ENCODE data around the gene RIBC2. TPM values are rescaled to one million over a fixed set of nuclear protein-coding genes. Genes with fewer than 3 reads are reported as not detected.

RIBC2 gene
- total and polyA plus RNA-seq, 2 of the 13 experiments (the other 11 are each of a cell fraction or from before 2014, with no cell fraction given) = 0.55 TPM; not detected in 1

DNA sequence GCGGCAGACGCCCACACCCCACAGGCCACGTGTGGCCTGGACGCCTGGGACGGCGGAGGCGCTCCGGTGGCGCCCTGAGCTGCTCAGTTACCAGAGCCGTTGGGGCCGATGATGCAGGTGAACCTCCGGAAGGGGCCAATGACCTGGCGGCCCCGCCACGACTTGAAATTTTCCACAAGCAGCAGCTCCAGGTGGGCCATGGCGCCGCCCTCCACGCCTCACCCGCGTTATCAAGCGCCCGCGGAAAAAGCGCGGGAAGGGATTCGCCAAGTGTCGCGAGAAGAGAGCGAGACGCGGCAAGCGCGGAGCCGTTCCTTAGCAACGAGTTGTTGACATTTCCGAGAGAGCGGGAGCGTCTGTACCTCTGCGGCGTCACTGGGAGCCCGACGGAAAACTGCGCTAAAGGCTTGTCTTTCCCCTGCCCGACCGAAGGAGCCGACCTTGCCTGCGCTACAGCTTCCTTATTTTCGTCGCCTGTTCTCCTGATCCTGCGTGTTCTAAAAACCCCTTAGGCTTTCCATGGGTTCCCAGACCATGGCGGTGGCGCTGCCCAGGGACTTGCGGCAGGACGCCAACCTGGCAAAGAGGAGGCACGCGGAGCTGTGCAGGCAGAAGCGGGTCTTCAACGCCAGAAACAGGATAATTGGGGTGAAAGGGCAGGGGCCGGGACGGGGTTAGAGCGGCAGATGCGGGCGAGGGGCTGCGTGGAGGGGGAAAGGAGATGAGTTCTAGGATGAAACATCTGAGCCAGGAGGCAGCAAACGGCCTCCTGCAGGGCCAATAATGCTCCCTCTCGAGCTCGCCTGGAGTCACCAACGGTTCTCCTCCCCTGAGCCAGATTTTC lies at the start of gene RIBC2, which contains the start of gene SMC1B (continued):
- TF ChIP-seq KLF13 (CRISPR knock-in tag; IDR thresholded peaks at IDR 0.05) = no peak
- TF ChIP-seq, protein P1, sequence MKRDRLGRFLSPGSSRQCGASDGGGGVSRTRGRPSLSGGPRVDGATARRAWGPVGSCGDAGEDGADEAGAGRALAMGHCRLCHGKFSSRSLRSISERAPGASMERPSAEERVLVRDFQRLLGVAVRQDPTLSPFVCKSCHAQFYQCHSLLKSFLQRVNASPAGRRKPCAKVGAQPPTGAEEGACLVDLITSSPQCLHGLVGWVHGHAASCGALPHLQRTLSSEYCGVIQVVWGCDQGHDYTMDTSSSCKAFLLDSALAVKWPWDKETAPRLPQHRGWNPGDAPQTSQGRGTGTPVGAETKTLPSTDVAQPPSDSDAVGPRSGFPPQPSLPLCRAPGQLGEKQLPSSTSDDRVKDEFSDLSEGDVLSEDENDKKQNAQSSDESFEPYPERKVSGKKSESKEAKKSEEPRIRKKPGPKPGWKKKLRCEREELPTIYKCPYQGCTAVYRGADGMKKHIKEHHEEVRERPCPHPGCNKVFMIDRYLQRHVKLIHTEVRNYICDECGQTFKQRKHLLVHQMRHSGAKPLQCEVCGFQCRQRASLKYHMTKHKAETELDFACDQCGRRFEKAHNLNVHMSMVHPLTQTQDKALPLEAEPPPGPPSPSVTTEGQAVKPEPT (CRISPR knock-in tag; IDR thresholded peaks at IDR 0.05; ENCODE audit: low read depth) = no peak
- TF ChIP-seq, protein P2, sequence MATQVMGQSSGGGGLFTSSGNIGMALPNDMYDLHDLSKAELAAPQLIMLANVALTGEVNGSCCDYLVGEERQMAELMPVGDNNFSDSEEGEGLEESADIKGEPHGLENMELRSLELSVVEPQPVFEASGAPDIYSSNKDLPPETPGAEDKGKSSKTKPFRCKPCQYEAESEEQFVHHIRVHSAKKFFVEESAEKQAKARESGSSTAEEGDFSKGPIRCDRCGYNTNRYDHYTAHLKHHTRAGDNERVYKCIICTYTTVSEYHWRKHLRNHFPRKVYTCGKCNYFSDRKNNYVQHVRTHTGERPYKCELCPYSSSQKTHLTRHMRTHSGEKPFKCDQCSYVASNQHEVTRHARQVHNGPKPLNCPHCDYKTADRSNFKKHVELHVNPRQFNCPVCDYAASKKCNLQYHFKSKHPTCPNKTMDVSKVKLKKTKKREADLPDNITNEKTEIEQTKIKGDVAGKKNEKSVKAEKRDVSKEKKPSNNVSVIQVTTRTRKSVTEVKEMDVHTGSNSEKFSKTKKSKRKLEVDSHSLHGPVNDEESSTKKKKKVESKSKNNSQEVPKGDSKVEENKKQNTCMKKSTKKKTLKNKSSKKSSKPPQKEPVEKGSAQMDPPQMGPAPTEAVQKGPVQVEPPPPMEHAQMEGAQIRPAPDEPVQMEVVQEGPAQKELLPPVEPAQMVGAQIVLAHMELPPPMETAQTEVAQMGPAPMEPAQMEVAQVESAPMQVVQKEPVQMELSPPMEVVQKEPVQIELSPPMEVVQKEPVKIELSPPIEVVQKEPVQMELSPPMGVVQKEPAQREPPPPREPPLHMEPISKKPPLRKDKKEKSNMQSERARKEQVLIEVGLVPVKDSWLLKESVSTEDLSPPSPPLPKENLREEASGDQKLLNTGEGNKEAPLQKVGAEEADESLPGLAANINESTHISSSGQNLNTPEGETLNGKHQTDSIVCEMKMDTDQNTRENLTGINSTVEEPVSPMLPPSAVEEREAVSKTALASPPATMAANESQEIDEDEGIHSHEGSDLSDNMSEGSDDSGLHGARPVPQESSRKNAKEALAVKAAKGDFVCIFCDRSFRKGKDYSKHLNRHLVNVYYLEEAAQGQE (IDR thresholded peaks at IDR 0.05; ENCODE audit: borderline replicate concordance in 1 of 2, low read depth in 1 of 2, low read length in 2 of 2) = no peak
- TF ChIP-seq HNRNPK (IDR thresholded peaks at IDR 0.05; ENCODE audit: low read depth, low read length, poor library complexity, severe bottlenecking) = no peak
- TF ChIP-seq, protein P3, sequence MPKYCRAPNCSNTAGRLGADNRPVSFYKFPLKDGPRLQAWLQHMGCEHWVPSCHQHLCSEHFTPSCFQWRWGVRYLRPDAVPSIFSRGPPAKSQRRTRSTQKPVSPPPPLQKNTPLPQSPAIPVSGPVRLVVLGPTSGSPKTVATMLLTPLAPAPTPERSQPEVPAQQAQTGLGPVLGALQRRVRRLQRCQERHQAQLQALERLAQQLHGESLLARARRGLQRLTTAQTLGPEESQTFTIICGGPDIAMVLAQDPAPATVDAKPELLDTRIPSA (CRISPR knock-in tag; IDR thresholded peaks at IDR 0.05; ENCODE audit: borderline replicate concordance) = no peak
- peak; percentile 64; the same call in 1 of the 2 replicates for TF ChIP-seq RFX1 (IDR thresholded peaks at IDR 0.05)
- TF ChIP-seq HMG20A (CRISPR knock-in tag; IDR thresholded peaks at IDR 0.05; ENCODE audit: borderline replicate concordance) = no peak
- no peak for TF ChIP-seq POLR2G (IDR thresholded peaks at IDR 0.05; ENCODE audit: low read depth, low read length)
- TF ChIP-seq ZNF205 (CRISPR knock-in tag; IDR thresholded peaks at IDR 0.05) = peak; percentile 81; the same call in 1 of the 2 replicates
- no peak for TF ChIP-seq ZNF549 (CRISPR knock-in tag; IDR thresholded peaks at IDR 0.05)
- TF ChIP-seq ZBTB8A (CRISPR knock-in tag; IDR thresholded peaks at IDR 0.05; ENCODE audit: borderline replicate concordance, low read depth) = no peak
- 0 out of 2 replicates have a peak, but pooled peaks have one; percentile 46 for TF ChIP-seq ZNF256 (CRISPR knock-in tag; conservative IDR thresholded peaks at IDR 0.05)
- TF ChIP-seq SMARCE1 (IDR thresholded peaks at IDR 0.05; ENCODE audit: borderline replicate concordance) = no peak
- peak; percentile 81 for TF ChIP-seq BCL6 (CRISPR knock-in tag; IDR thresholded peaks at IDR 0.05)
- no peak for TF ChIP-seq TARDBP (CRISPR knock-in tag; IDR thresholded peaks at IDR 0.05)
- TF ChIP-seq ZNF564 (CRISPR knock-in tag; IDR thresholded peaks at IDR 0.05) = no peak
- no peak for TF ChIP-seq KLF15 (CRISPR knock-in tag; IDR thresholded peaks at IDR 0.05; ENCODE audit: borderline replicate concordance)
- TF ChIP-seq FOXK1 (CRISPR knock-in tag; IDR thresholded peaks at IDR 0.05; ENCODE audit: borderline replicate concordance, low read depth) = peak; percentile 57; the same call in 1 of the 2 replicates
- no peak for TF ChIP-seq ZNF772 (CRISPR knock-in tag; IDR thresholded peaks at IDR 0.05)
- TF ChIP-seq NR3C1 (CRISPR knock-in tag; IDR thresholded peaks at IDR 0.05) = no peak
- 0 out of 2 replicates have a peak, but pooled peaks have one; percentile 63 for TF ChIP-seq ZNF317 (CRISPR knock-in tag; IDR thresholded peaks at IDR 0.05)
- peak; percentile 70 for TF ChIP-seq HNRNPLL (IDR thresholded peaks at IDR 0.05; ENCODE audit: low read depth, low read length, poor library complexity, severe bottlenecking)

Measured in HepG2 (cell line).